Stomach (tissue), 9 donors: Measurements from ENCODE around the gene APP. TPM values are rescaled to one million over a fixed set of nuclear protein-coding genes. Genes with fewer than 3 reads are reported as not detected.

Source experiments
- DNase-seq, 2 donors: peaks; one replicate each; pipeline versions ENCODE4 v3.0.0 to v3.0.0-alpha.2; 2013 to 2019
- H3K27ac ChIP-seq, 5 donors: fragments of 200-600 bp in 4 of 5; sonication (generic) in 4 of 5; one replicate each; pipeline ENCODE4 v1.5.1; 2013 to 2019; ENCODE audit warnings: mild to moderate bottlenecking in 1 of 5, moderate library complexity in 1 of 5
- H3K27me3 ChIP-seq, 3 donors: fragments of 200-600 bp; sonication (generic); one replicate each; pipeline ENCODE4 v1.5.1; 2017 to 2019; ENCODE audit warnings: mixed run types in 1 of 3
- H3K36me3 ChIP-seq, 4 donors: fragments of 200-600 bp; sonication (generic); 1 replicate in 3 of 4; 2 replicates in 1 of 4; pipeline ENCODE4 v1.5.1; 2016 to 2019
- H3K4me1 ChIP-seq, 4 donors: fragments of 200-600 bp; sonication (generic); one replicate each; pipeline ENCODE4 v1.5.1; 2016 to 2019
- H3K4me3 ChIP-seq, 4 donors: fragments of 200-600 bp; sonication (generic) in 3 of 4; one replicate each; pipeline ENCODE4 v1.5.1; 2016 to 2019; ENCODE audit warnings: mild to moderate bottlenecking in 1 of 4
- H3K9me3 ChIP-seq, 4 donors: fragments of 200-600 bp; sonication (generic); one replicate each; pipeline ENCODE4 v1.5.1; 2016 to 2019
- CTCF ChIP-seq, 7 experiments: fragments of 450-650 bp in 4 of 7; fragments of 200-600 bp in 3 of 7; sonication (generic) in 3 of 7; IDR thresholded peaks; one replicate each; pipeline ENCODE4 v1.5.1; 2016 to 2019; ENCODE audit warnings: antibody characterized with exemption in 7 of 7, control low read depth in 2 of 7, mild to moderate bottlenecking in 1 of 7
- EP300 ChIP-seq: sonication (generic); formaldehyde crosslinking; IDR thresholded peaks from one replicate; pipeline ENCODE4 v1.6.1; 2017; ENCODE audit warnings: antibody characterized with exemption
- POLR2A ChIP-seq, 4 donors: fragments of 450-650 bp; IDR thresholded peaks; one replicate each; pipeline ENCODE4 v1.6.1; 2016; ENCODE audit warnings: antibody characterized with exemption in 4 of 4, control low read depth in 2 of 4, mild to moderate bottlenecking in 1 of 4, moderate library complexity in 1 of 4
- POLR2AphosphoS5 ChIP-seq, 3 donors: sonication (generic); formaldehyde crosslinking; IDR thresholded peaks; one replicate each; pipeline ENCODE4 v1.6.1; 2016; ENCODE audit warnings: antibody characterized with exemption in 3 of 3
- WGBS, 5 donors: extraction: QIAGEN DNeasy Blood & Tissue Kit in 3 of 5; methylation state at CpG; one replicate each; pipeline versions ENCODE4 v1.1.5 to v1.1.7; 2013 to 2018; 5-methylcytosine and 5-hydroxymethylcytosine counted together
- intact Hi-C: fragments of 100-400 bp; cut with DNase I; formaldehyde crosslinking; loops from one replicate; pipeline ENCODE4 v1.15.1; 2023; ENCODE audit warnings: low total_unique reads
- polyA plus RNA-seq, 3 donors: library from polyadenylated mRNA; stranded (reverse); fragments of 200-250 nt; gene quantifications; one replicate each; pipeline ENCODE4 v1.2.3, GENCODE V29; 2013
- total RNA-seq, 5 donors: library from RNA; depleted of rRNA; stranded (reverse); fragments of >200 nt; gene quantifications; one replicate each; pipeline versions ENCODE4 v1.1.0 to v1.2.3, GENCODE V29; 2014 to 2016
- donor health status: healthy with polysubstance abuse.
- donor health status: Bipolar disorder and iron deficiency.
- donor health status: healthy.

APP gene
- total and polyA plus RNA-seq, 8 donors = 41.2 to 408 (median 200) TPM

GRCh38 chr21:25859235-25859929, 311.2 kb downstream of the APP start:
- Histone ChIP-seq H3K27me3 (peaks cover 0 to 4% (median 0%) of the 10 kb centered on the region in 3 donors), H3K4me3 (no peak overlapping the region), H3K9me3 (no peaks in the 10 kb centered on the region), H3K27ac (no peak overlapping the region), H3K36me3 (no peaks in the 10 kb centered on the region), H3K4me1 (no peaks in the 10 kb centered on the region)
- intact Hi-C loops = no loop called here
- no peak for TF ChIP-seq CTCF (IDR thresholded peaks at IDR 0.05)
- no peak for TF ChIP-seq POLR2A (IDR thresholded peaks at IDR 0.05)
- no peak for TF ChIP-seq POLR2AphosphoS5 (IDR thresholded peaks at IDR 0.05)
- no peak for TF ChIP-seq EP300
- no peak for DNase-seq
- 57 to 66% (median 64%) methylated on average over 5 of the region's 5 CpGs for WGBS, 5 donors

GRCh38 chr21:25858325-25858724, 312.2 kb downstream of the APP start:
- intact Hi-C loops = no loop called here

GRCh38 chr21:25857308-25858074, 313.1 kb downstream of the APP start:
- Histone ChIP-seq H3K27ac (no peak overlapping the region), H3K4me1 (no peaks in the 10 kb centered on the region), H3K4me3 (no peak overlapping the region), H3K27me3 (peaks cover 0 to 4% (median 0%) of the 10 kb centered on the region in 3 donors), H3K9me3 (no peaks in the 10 kb centered on the region), H3K36me3 (no peaks in the 10 kb centered on the region)
- DNase-seq = peak in 1 of 2 donors; percentile 41
- WGBS, 5 donors = 52 to 70% (median 68%) methylated on average over 6 of the region's 6 CpGs
- intact Hi-C loops = no loop called here
- no peak for TF ChIP-seq EP300
- TF ChIP-seq POLR2AphosphoS5 (IDR thresholded peaks at IDR 0.05) = no peak
- no peak for TF ChIP-seq POLR2A (IDR thresholded peaks at IDR 0.05)
- TF ChIP-seq CTCF (IDR thresholded peaks at IDR 0.05) = no peak

More at GRCh38 chr21:25858325-25858724, 312.2 kb downstream of the APP start:
- 82 to 94% (median 91%) methylated on average over 3 of the region's 3 CpGs for WGBS, 5 donors
- H3K27me3 ChIP-seq = peaks cover 0 to 4% (median 0%) of the 10 kb centered on the region in 3 donors
- H3K27ac ChIP-seq = no peak overlapping the region
- H3K36me3 ChIP-seq = no peaks in the 10 kb centered on the region
- no peaks in the 10 kb centered on the region for H3K4me1 ChIP-seq
- TF ChIP-seq CTCF (IDR thresholded peaks at IDR 0.05) = no peak
- TF ChIP-seq EP300 = no peak
- TF ChIP-seq POLR2A (IDR thresholded peaks at IDR 0.05) = no peak
- no peak for TF ChIP-seq POLR2AphosphoS5 (IDR thresholded peaks at IDR 0.05)
- no peaks in the 10 kb centered on the region for H3K9me3 ChIP-seq
- H3K4me3 ChIP-seq = no peak overlapping the region
- no peak for DNase-seq

GRCh38 chr21:25855576-25855975, 315.0 kb downstream of the APP start:
- H3K36me3 ChIP-seq = no peaks in the 10 kb centered on the region
- no peak for TF ChIP-seq POLR2A (IDR thresholded peaks at IDR 0.05)
- no peak for TF ChIP-seq EP300
- TF ChIP-seq POLR2AphosphoS5 (IDR thresholded peaks at IDR 0.05) = no peak
- no peak for TF ChIP-seq CTCF (IDR thresholded peaks at IDR 0.05)
- H3K4me1 ChIP-seq = no peaks in the 10 kb centered on the region
- intact Hi-C loops = no loop called here
- H3K27ac ChIP-seq = no peak overlapping the region
- 81 to 87% (median 86%) methylated on average over 5 of the region's 5 CpGs for WGBS, 5 donors
- no peaks in the 10 kb centered on the region for H3K9me3 ChIP-seq
- peaks cover 0 to 4% (median 0%) of the 10 kb centered on the region in 3 donors for H3K27me3 ChIP-seq
- DNase-seq = peak in 1 of 2 donors; percentile 28
- H3K4me3 ChIP-seq = no peak overlapping the region
